Left lung (tissue), 10 donors: ENCODE measurements around the gene KDM2B. TPM values are rescaled to one million over a fixed set of nuclear protein-coding genes. Genes with fewer than 3 reads are reported as not detected.

Source experiments
- ATAC-seq: fragments of 200-7000 bp; cut with Tn5 transposase; one replicate; pipeline ENCODE4 v1.9.1; 2020; ENCODE audit warnings: moderate library complexity
- DNase-seq, 4 donors: peaks; one replicate each; pipeline ENCODE4 v3.0.0-alpha.2; 2013 to 2020
- H3K27ac ChIP-seq, 2 donors: fragments of 200-600 bp; sonication (generic) in 1 of 2; one replicate each; pipeline versions ENCODE4 v1.5.0 to v1.8.0; 2020 to 2021
- H3K27me3 ChIP-seq, 2 donors: fragments of 200-600 bp; sonication (generic) in 1 of 2; one replicate each; pipeline versions ENCODE4 v1.5.0 to v1.8.0; 2020 to 2021
- H3K36me3 ChIP-seq, 2 donors: fragments of 200-600 bp; sonication (generic) in 1 of 2; one replicate each; pipeline versions ENCODE4 v1.5.0 to v1.8.0; 2020 to 2021
- H3K4me1 ChIP-seq, 2 donors: fragments of 200-600 bp; one replicate each; pipeline ENCODE4 v1.8.0; 2021
- H3K4me3 ChIP-seq, 2 donors: fragments of 200-600 bp; sonication (generic) in 1 of 2; one replicate each; pipeline versions ENCODE4 v1.5.0 to v1.8.0; 2020 to 2021; ENCODE audit warnings: mild to moderate bottlenecking in 1 of 2
- H3K9me3 ChIP-seq, 2 donors: fragments of 200-600 bp; sonication (generic) in 1 of 2; one replicate each; pipeline versions ENCODE4 v1.5.0 to v1.8.0; 2020 to 2021
- CTCF ChIP-seq, 2 donors: fragments of 200-600 bp; sonication (generic) in 1 of 2; IDR thresholded peaks; one replicate each; pipeline versions ENCODE4 v1.5.0 to v1.8.0; 2021; ENCODE audit warnings: antibody characterized with exemption in 2 of 2
- intact Hi-C, 2 donors: fragments of 100-400 bp; cut with DNase I; formaldehyde crosslinking; loops; one replicate each; pipeline versions ENCODE4 v1.11.2 to v1.14.2; 2022
- polyA plus RNA-seq, 6 donors: library from polyadenylated mRNA; unstranded; fragments of 120-200 nt; gene quantifications; one replicate each; pipeline ENCODE4 v1.2.1, GENCODE V29; 2013; ENCODE audit not compliant: insufficient read length in 6 of 6
- total RNA-seq, 2 donors: library from RNA; stranded (reverse); fragmentation: NEBNext Ultra II Directional; extraction: Animal tissue kit (Norgen Biotek cat#: 25700); gene quantifications; one replicate each; pipeline ENCODE4 v1.2.1, GENCODE V29; 2021
- donor health status: DM: no; HTN: yes; CAD: no.
- donor health status: DM: no; HTN: no; CAD: no.

Gene KDM2B
- total and polyA plus RNA-seq, 8 donors, result 22.9 to 44.7 (median 38.0) TPM

- ATAC-seq (no peak), DNase-seq (no peak)
- H3K27ac ChIP-seq, result no peak overlapping the region
- H3K9me3 ChIP-seq, result no peaks in the 10 kb centered on the region
- no peaks in the 10 kb centered on the region for H3K36me3 ChIP-seq
- no peak for TF ChIP-seq CTCF (IDR thresholded peaks at IDR 0.05)
- no peaks in the 10 kb centered on the region for H3K27me3 ChIP-seq
- no peaks in the 10 kb centered on the region for H3K4me1 ChIP-seq
- intact Hi-C loops, result no loop called here
- H3K4me3 ChIP-seq, result no peak overlapping the region
Measured at GRCh38 chr12:121613462-121613861, 32.6 kb upstream of the KDM2B start.

GRCh38 chr12:121611306-121611705 lies 30.5 kb upstream of the KDM2B start:
- ATAC-seq, result no peak
- H3K4me1 ChIP-seq, result no peaks in the 10 kb centered on the region
- H3K4me3 ChIP-seq, result no peak overlapping the region
- intact Hi-C loops, result no loop called here
- no peaks in the 10 kb centered on the region for H3K9me3 ChIP-seq
- DNase-seq, result no peak
- H3K27ac ChIP-seq, result no peak overlapping the region
- H3K36me3 ChIP-seq, result no peaks in the 10 kb centered on the region
- no peak for TF ChIP-seq CTCF (IDR thresholded peaks at IDR 0.05)
- no peaks in the 10 kb centered on the region for H3K27me3 ChIP-seq

- no peak for ATAC-seq
Measured at GRCh38 chr12:121610239-121611149, 29.7 kb upstream of the KDM2B start.

GRCh38 chr12:121608301-121608700 lies 27.5 kb upstream of the KDM2B start:
- Histone ChIP-seq H3K4me1 (no peaks in the 10 kb centered on the region), H3K27ac (no peak overlapping the region), H3K27me3 (no peaks in the 10 kb centered on the region), H3K4me3 (no peak overlapping the region), H3K36me3 (no peaks in the 10 kb centered on the region), H3K9me3 (no peaks in the 10 kb centered on the region)
- ATAC-seq (no peak), DNase-seq (peak in 1 of 4 donors; percentile 3)
- intact Hi-C loops, result no loop called here
- no peak for TF ChIP-seq CTCF (IDR thresholded peaks at IDR 0.05)

More at GRCh38 chr12:121610239-121611149, 29.7 kb upstream of the KDM2B start:
- no peaks in the 10 kb centered on the region for H3K4me1 ChIP-seq
- H3K9me3 ChIP-seq, result no peaks in the 10 kb centered on the region
- intact Hi-C loops, result no loop called here
- no peaks in the 10 kb centered on the region for H3K27me3 ChIP-seq
- H3K36me3 ChIP-seq, result no peaks in the 10 kb centered on the region
- peak in 2 of 4 donors; percentile 41 to 50 for DNase-seq
- peak overlapping the region in 1 of 2 donors; percentile 49 for H3K27ac ChIP-seq
- no peak for TF ChIP-seq CTCF (IDR thresholded peaks at IDR 0.05)
- no peak overlapping the region for H3K4me3 ChIP-seq

GRCh38 chr12:121603581-121603980 lies 22.8 kb upstream of the KDM2B start:
- DNase-seq (no peak), ATAC-seq (no peak)
- Histone ChIP-seq H3K36me3 (no peaks in the 10 kb centered on the region), H3K27ac (no peak overlapping the region), H3K9me3 (no peaks in the 10 kb centered on the region), H3K4me3 (no peak overlapping the region), H3K4me1 (no peaks in the 10 kb centered on the region), H3K27me3 (no peaks in the 10 kb centered on the region)
- no peak for TF ChIP-seq CTCF (IDR thresholded peaks at IDR 0.05)
- intact Hi-C loops, result no loop called here
